Neural progenitor cell (in vitro differentiated cells): Measurements from ENCODE around the gene KCP.

Source experiments
- CTCF ChIP-seq: fragments of 200-600 bp; sonication (generic); IDR thresholded peaks from 2 replicates; pipeline ENCODE4 v1.5.1; 2017; ENCODE audit warnings: antibody characterized with exemption, mild to moderate bottlenecking
- EZH2 ChIP-seq: fragments of 200-600 bp; sonication (generic); IDR thresholded peaks from 2 replicates; pipeline ENCODE4 v1.6.1; 2017; ENCODE audit warnings: antibody characterized with exemption, mild to moderate bottlenecking, moderate library complexity

- TF ChIP-seq EZH2: no peak
- no peak for TF ChIP-seq CTCF
Measured at GRCh38 chr7:128880791-128881457, 29.6 kb downstream of the KCP start.
